ENCODE measurements around the gene TNNC1.

TNNC1 gene

GRCh38 chr3:52450489-52451236, 3.2 kb downstream of the TNNC1 start:
- Histone ChIP-seq H3K4me3 (ENCODE audit: insufficient read length, low read depth) (no peak overlapping the region), H3K9ac (ENCODE audit: insufficient read length, low read depth) (peak overlapping the region; percentile 46), H3K4me1 (ENCODE audit: insufficient read depth, insufficient read length) (peaks cover 54% of the 10 kb centered on the region), H3K9me3 (ENCODE audit: insufficient read depth, low read length) (no peaks in the 10 kb centered on the region), H3K27me3 (ENCODE audit: insufficient read depth, insufficient read length) (peaks cover 11% of the 10 kb centered on the region), H3K36me3 (ENCODE audit: insufficient read depth, insufficient read length, low read length) (peaks cover 14% of the 10 kb centered on the region)
- no peak for TF ChIP-seq ZNF274 (IDR thresholded peaks at IDR 0.05; ENCODE audit: low read depth, low read length)
- TF ChIP-seq SUZ12 (IDR thresholded peaks at IDR 0.05; ENCODE audit: extremely low read depth, insufficient read depth, insufficient read length) = no peak
- TF ChIP-seq YY1 (IDR thresholded peaks at IDR 0.05; ENCODE audit: insufficient read depth, insufficient read length) = no peak
- DNase-seq (ENCODE audit: low read depth, low spot score) = no peak

DNA sequence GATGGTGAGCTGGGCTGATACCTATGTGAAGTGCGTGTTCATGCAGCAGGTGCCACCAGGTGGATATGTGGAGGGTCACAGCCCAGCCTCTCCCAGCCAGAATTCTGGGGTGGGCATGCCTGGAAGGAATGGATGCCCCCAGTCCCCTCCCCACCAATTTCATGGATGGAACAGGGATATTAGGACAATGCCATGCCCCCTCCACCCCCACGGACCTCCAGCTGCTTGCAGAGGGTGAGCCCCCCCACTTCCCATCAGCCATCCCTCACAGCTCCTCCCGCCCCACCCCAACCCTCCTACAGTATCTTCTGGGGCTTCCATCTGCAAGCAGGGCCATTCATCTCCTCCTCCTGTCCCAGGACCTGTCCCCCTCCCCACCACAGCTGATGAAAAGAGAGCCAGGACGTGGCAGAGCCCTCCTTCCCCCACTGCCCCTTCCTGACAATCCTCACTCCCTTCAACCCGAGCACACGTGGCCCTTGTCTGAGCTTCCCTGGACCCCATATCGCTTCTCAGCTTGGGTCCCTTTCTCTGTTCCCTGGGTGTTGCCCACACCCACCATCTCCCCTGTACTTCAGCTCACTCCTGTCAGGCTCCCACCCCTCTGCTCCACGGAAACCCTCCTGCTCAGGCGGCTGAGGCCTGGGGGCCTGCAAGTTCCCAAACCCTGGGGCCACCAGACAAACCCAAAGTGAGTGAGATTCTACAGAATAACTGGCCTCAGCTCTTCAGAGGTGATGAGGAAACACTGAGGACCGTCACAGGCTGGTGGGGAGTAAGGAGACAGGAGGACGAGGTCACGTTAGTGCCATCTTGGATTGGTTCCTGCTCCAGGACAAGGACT, 6.1 kb downstream of the TNNC1 start:
- DNase-seq (ENCODE audit: low read depth, low spot score) = no peak
- H3K9ac ChIP-seq (ENCODE audit: insufficient read length, low read depth) = no peak overlapping the region
- TF ChIP-seq ZNF274 (IDR thresholded peaks at IDR 0.05; ENCODE audit: low read depth, low read length) (no peak), YY1 (IDR thresholded peaks at IDR 0.05; ENCODE audit: insufficient read depth, insufficient read length) (no peak), SUZ12 (IDR thresholded peaks at IDR 0.05; ENCODE audit: extremely low read depth, insufficient read depth, insufficient read length) (no peak)
- H3K4me3 ChIP-seq (ENCODE audit: insufficient read length, low read depth) = no peak overlapping the region
- no peaks in the 10 kb centered on the region for H3K9me3 ChIP-seq (ENCODE audit: insufficient read depth, low read length)
- H3K36me3 ChIP-seq (ENCODE audit: insufficient read depth, insufficient read length, low read length) = peaks cover 14% of the 10 kb centered on the region
- H3K27me3 ChIP-seq (ENCODE audit: insufficient read depth, insufficient read length) = peaks cover 14% of the 10 kb centered on the region
- H3K4me1 ChIP-seq (ENCODE audit: insufficient read depth, insufficient read length) = peaks cover 46% of the 10 kb centered on the region

DNA sequence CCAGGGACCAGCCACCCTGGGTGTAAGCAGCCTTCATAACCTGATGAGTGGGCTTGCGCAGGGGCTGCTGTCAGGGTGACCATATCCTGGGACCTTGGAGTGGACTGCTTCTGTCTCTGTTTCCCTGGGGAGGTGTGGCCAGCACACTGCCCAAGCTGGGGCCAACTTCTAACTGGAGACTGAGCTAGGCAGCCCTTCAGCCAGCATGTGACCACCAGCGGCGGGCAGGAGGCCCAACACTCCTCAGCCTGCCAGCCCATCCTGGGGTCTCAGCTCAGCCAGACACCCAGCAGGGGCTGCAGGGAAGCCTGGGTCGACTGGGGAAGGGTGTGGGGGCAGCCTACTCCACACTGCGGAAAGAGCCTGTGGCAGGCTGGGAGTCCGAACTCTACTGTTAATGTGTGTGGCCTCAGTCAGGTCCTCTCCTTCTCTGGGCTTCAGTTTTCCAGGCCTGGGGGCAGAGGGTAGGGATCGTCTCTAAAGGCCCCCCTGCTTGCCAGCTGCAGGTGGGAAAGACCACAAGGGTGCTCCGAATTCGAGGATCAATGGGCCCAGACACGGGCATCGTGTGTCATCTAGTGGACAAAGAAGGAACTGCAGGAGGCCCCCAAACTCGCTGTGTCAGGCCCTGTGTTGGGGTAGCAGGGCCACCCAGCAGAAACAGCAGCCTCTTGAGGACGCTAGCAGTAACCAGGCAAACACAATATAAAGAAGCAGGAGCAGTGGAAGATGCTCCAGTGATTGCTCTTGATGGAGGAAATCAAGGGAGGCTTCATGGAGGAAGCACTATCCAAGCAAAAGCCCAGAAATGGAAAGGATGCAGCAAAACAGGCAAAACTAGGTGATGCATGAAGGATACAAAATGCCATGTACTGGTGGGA, 7.0 kb downstream of the TNNC1 start:
- H3K9ac ChIP-seq (ENCODE audit: insufficient read length, low read depth) = peak overlapping the region; percentile 45
- H3K9me3 ChIP-seq (ENCODE audit: insufficient read depth, low read length) = no peaks in the 10 kb centered on the region
- DNase-seq (ENCODE audit: low read depth, low spot score) = peak; percentile 60
- peaks cover 39% of the 10 kb centered on the region for H3K4me1 ChIP-seq (ENCODE audit: insufficient read depth, insufficient read length)
- no peak overlapping the region for H3K4me3 ChIP-seq (ENCODE audit: insufficient read length, low read depth)
- TF ChIP-seq SUZ12 (IDR thresholded peaks at IDR 0.05; ENCODE audit: extremely low read depth, insufficient read depth, insufficient read length) = no peak
- peaks cover 14% of the 10 kb centered on the region for H3K27me3 ChIP-seq (ENCODE audit: insufficient read depth, insufficient read length)
- H3K36me3 ChIP-seq (ENCODE audit: insufficient read depth, insufficient read length, low read length) = peaks cover 12% of the 10 kb centered on the region

DNA sequence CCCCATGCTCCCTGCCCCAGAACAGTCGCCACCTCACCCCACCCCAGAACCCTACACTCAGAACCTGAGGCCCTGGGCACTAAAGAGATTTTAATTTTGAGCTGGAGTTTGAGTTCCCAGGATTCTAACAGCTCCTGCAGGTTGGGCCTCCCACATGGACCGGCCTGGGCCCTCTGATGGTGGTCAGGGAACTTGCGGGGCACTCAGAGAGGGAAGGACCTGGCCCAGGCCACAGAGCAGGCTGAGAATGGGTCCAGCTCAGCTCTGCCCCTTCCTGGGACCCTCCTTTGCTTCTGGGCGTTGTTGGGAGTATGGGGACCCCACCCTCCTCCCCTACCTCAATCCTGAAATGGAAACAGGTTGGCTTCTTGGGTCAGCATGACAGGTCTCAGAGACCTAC, 7.8 kb downstream of the TNNC1 start:
- Histone ChIP-seq H3K9me3 (ENCODE audit: insufficient read depth, low read length) (no peaks in the 10 kb centered on the region), H3K27me3 (ENCODE audit: insufficient read depth, insufficient read length) (peaks cover 14% of the 10 kb centered on the region), H3K4me3 (ENCODE audit: insufficient read length, low read depth) (no peak overlapping the region), H3K9ac (ENCODE audit: insufficient read length, low read depth) (no peak overlapping the region), H3K36me3 (ENCODE audit: insufficient read depth, insufficient read length, low read length) (peaks cover 5% of the 10 kb centered on the region), H3K4me1 (ENCODE audit: insufficient read depth, insufficient read length) (peaks cover 33% of the 10 kb centered on the region)
- no peak for TF ChIP-seq YY1 (IDR thresholded peaks at IDR 0.05; ENCODE audit: insufficient read depth, insufficient read length)
- TF ChIP-seq ZNF274 (IDR thresholded peaks at IDR 0.05; ENCODE audit: low read depth, low read length) = no peak
- no peak for TF ChIP-seq SUZ12 (IDR thresholded peaks at IDR 0.05; ENCODE audit: extremely low read depth, insufficient read depth, insufficient read length)
- no peak for DNase-seq (ENCODE audit: low read depth, low spot score)

DNA sequence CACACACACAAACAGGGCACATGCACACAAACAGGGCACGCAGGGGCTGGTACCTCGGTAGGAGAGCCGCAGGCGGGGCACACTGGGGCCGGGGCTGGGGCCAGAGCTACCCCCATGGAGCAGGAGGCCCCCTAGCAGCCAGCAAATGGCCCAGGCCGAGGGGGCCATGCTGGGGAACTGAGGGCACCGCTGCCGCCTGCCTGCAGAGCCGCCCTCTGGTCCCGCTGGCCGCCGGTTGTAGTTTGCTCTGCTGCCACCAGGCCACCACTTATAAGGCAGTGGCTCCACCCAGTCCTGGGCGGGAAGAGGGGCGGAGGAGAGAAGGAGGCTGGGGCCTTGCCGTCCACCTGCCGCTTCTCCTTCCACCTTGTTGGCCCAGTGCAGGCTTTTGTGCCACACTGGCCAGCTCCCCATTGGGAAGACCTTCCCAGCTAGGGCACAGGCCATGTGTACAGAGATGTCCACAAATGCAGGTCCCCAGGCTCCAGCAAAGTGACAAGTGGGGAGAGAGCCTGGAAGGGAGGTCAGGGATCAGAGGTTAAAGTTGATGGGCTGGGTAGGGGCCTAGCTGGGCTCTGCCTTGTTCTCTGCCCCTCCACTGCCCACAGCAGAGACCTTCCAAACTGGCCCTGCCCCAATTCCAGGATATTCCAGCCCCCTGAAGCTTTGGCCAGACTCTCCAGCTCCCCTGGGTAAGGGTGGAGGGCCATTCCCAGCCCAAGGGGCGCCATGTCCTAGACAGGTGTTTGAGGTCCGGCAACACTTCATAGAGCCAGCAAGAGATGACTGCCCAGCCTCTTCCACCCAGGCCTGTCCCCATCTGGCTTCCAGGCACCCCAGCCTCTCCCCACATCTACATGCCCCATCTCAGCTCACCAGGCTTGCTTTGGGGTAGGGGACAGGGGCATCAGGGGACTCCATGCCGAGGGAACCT, 8.7 kb downstream of the TNNC1 start, which contains the start of gene SEMA3G:
Gene SEMA3G, minus strand, starts transcription at position 244 of the 934 bp plus-strand sequence. Its CDS starts 76 bp downstream, at position 168.
- peak within 1 kb of the TSS; percentile 53 for H3K4me3 ChIP-seq (ENCODE audit: insufficient read length, low read depth)
- peaks cover 26% of the 10 kb centered on the region for H3K4me1 ChIP-seq (ENCODE audit: insufficient read depth, insufficient read length)
- no peaks in the 10 kb centered on the region for H3K9me3 ChIP-seq (ENCODE audit: insufficient read depth, low read length)
- peak within 1 kb of the TSS; percentile 92 for H3K9ac ChIP-seq (ENCODE audit: insufficient read length, low read depth)
- peaks cover 14% of the 10 kb centered on the region for H3K27me3 ChIP-seq (ENCODE audit: insufficient read depth, insufficient read length)
- DNase-seq (ENCODE audit: low read depth, low spot score) = peak; percentile 75
- no peak for TF ChIP-seq ZNF274 (IDR thresholded peaks at IDR 0.05; ENCODE audit: low read depth, low read length)
- no peak for TF ChIP-seq SUZ12 (IDR thresholded peaks at IDR 0.05; ENCODE audit: extremely low read depth, insufficient read depth, insufficient read length)
- peaks cover 5% of the 10 kb centered on the region for H3K36me3 ChIP-seq (ENCODE audit: insufficient read depth, insufficient read length, low read length)
